Stomach (tissue), 9 donors: ENCODE results near the gene EPB41. TPM values are rescaled to one million over a fixed set of nuclear protein-coding genes. Genes with fewer than 3 reads are reported as not detected.

Experiments used
- DNase-seq, 2 donors: peaks; one replicate each; pipeline versions ENCODE4 v3.0.0 to v3.0.0-alpha.2; 2013 to 2019
- H3K27ac ChIP-seq, 5 donors: fragments of 200-600 bp in 4 of 5; sonication (generic) in 4 of 5; one replicate each; pipeline ENCODE4 v1.5.1; 2013 to 2019; ENCODE audit warnings: mild to moderate bottlenecking in 1 of 5, moderate library complexity in 1 of 5
- H3K27me3 ChIP-seq, 3 donors: fragments of 200-600 bp; sonication (generic); one replicate each; pipeline ENCODE4 v1.5.1; 2017 to 2019; ENCODE audit warnings: mixed run types in 1 of 3
- H3K36me3 ChIP-seq, 4 donors: fragments of 200-600 bp; sonication (generic); 1 replicate in 3 of 4; 2 replicates in 1 of 4; pipeline ENCODE4 v1.5.1; 2016 to 2019
- H3K4me1 ChIP-seq, 4 donors: fragments of 200-600 bp; sonication (generic); one replicate each; pipeline ENCODE4 v1.5.1; 2016 to 2019
- H3K4me3 ChIP-seq, 4 donors: fragments of 200-600 bp; sonication (generic) in 3 of 4; one replicate each; pipeline ENCODE4 v1.5.1; 2016 to 2019; ENCODE audit warnings: mild to moderate bottlenecking in 1 of 4
- H3K9me3 ChIP-seq, 4 donors: fragments of 200-600 bp; sonication (generic); one replicate each; pipeline ENCODE4 v1.5.1; 2016 to 2019
- EP300 ChIP-seq: sonication (generic); formaldehyde crosslinking; IDR thresholded peaks from one replicate; pipeline ENCODE4 v1.6.1; 2017; ENCODE audit warnings: antibody characterized with exemption
- POLR2A ChIP-seq, 4 donors: fragments of 450-650 bp; IDR thresholded peaks; one replicate each; pipeline ENCODE4 v1.6.1; 2016; ENCODE audit warnings: antibody characterized with exemption in 4 of 4, control low read depth in 2 of 4, mild to moderate bottlenecking in 1 of 4, moderate library complexity in 1 of 4
- POLR2AphosphoS5 ChIP-seq, 3 donors: sonication (generic); formaldehyde crosslinking; IDR thresholded peaks; one replicate each; pipeline ENCODE4 v1.6.1; 2016; ENCODE audit warnings: antibody characterized with exemption in 3 of 3
- WGBS, 5 donors: extraction: QIAGEN DNeasy Blood & Tissue Kit in 3 of 5; methylation state at CpG; one replicate each; pipeline versions ENCODE4 v1.1.5 to v1.1.7; 2013 to 2018; 5-methylcytosine and 5-hydroxymethylcytosine counted together
- intact Hi-C: fragments of 100-400 bp; cut with DNase I; formaldehyde crosslinking; loops from one replicate; pipeline ENCODE4 v1.15.1; 2023; ENCODE audit warnings: low total_unique reads
- polyA plus RNA-seq, 3 donors: library from polyadenylated mRNA; stranded (reverse); fragments of 200-250 nt; gene quantifications; one replicate each; pipeline ENCODE4 v1.2.3, GENCODE V29; 2013
- total RNA-seq, 5 donors: library from RNA; depleted of rRNA; stranded (reverse); fragments of >200 nt; gene quantifications; one replicate each; pipeline versions ENCODE4 v1.1.0 to v1.2.3, GENCODE V29; 2014 to 2016
- TF ChIP-seq, protein P1 (sequence below), 7 experiments: fragments of 450-650 bp in 4 of 7; fragments of 200-600 bp in 3 of 7; sonication (generic) in 3 of 7; IDR thresholded peaks; one replicate each; pipeline ENCODE4 v1.5.1; 2016 to 2019; ENCODE audit warnings: antibody characterized with exemption in 7 of 7, control low read depth in 2 of 7, mild to moderate bottlenecking in 1 of 7
- donor health status: healthy with polysubstance abuse.
- donor health status: Bipolar disorder and iron deficiency.
- donor health status: healthy.

The EPB41 gene
- total and polyA plus RNA-seq, 8 donors: 6.4 to 112 (median 48.1) TPM

DNA sequence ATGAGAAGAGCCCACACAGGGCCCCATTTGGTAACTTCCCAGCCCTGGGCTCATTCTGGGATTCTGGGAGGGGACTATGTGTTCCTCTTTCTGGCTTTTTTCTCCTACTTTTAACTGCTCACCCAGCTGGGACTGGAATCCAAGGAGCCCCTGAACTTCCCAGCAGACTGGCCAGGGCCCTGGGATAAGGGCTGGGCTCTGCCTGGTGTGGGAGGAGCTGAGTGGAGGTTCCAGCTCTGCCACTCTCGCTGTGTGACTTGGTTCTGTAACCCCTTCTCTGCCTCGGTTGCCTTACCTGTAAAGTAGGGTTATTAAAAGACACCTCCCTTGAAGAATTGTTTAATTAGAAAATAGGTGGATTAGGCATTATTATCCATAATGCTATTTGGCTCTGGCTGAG lies 19.6 kb upstream of the EPB41 start:
- intact Hi-C loops: no loop called here
- DNase-seq: no peak
- WGBS, 5 donors: 34 to 86% (median 62%) methylated on average over 2 of the region's 2 CpGs

DNA sequence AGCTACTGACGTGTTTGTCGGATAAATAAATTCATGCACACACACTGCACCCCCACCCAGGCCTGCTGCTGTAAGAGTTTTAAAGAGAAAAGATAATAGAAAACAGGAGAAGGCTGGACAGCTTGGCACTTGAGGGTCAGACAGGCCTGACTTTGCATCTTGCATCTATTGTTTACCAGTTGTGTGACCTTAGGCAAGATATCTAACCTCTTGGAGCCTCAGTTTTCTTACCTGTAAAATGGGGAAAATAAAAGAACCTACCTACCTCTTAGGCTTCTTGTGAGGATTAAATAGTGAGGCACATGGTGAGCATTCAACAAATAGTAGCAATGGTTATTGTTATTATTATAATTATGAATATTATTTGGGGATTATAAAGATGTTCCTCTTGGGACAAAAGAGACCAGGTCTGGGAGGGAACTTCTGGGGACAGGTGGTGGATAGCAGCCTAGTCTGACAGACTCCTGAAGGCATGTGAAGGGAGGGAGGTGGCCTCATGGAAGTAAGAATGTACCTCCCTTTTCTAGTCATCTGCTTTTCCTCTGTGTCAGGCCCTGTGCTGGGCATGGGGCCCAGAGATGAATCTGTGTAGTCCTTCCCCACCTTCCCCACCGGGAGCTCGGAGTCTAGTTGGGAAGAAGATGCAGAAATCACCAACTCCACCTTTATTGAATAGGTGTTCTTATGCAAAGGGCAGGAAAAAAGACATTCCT lies 18.3 kb upstream of the EPB41 start:
- intact Hi-C loops: no loop called here
- no peak for TF ChIP-seq POLR2A (IDR thresholded peaks at IDR 0.05)
- TF ChIP-seq, protein P1, sequence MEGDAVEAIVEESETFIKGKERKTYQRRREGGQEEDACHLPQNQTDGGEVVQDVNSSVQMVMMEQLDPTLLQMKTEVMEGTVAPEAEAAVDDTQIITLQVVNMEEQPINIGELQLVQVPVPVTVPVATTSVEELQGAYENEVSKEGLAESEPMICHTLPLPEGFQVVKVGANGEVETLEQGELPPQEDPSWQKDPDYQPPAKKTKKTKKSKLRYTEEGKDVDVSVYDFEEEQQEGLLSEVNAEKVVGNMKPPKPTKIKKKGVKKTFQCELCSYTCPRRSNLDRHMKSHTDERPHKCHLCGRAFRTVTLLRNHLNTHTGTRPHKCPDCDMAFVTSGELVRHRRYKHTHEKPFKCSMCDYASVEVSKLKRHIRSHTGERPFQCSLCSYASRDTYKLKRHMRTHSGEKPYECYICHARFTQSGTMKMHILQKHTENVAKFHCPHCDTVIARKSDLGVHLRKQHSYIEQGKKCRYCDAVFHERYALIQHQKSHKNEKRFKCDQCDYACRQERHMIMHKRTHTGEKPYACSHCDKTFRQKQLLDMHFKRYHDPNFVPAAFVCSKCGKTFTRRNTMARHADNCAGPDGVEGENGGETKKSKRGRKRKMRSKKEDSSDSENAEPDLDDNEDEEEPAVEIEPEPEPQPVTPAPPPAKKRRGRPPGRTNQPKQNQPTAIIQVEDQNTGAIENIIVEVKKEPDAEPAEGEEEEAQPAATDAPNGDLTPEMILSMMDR (IDR thresholded peaks at IDR 0.05): no peak
- TF ChIP-seq EP300: no peak
- no peak for TF ChIP-seq POLR2AphosphoS5 (IDR thresholded peaks at IDR 0.05)
- Histone ChIP-seq H3K27ac (no peak overlapping the region), H3K27me3 (no peaks in the 10 kb centered on the region), H3K9me3 (no peaks in the 10 kb centered on the region), H3K4me1 (peaks cover 0 to 30% (median 19%) of the 10 kb centered on the region in 4 donors), H3K36me3 (peaks cover 0 to 14% (median 8%) of the 10 kb centered on the region in 4 donors), H3K4me3 (no peak overlapping the region)
- 69 to 85% (median 74%) methylated on average over 4 of the region's 4 CpGs for WGBS, 5 donors
- DNase-seq: no peak

More for the DNA sequence above, 19.6 kb upstream of the EPB41 start:
- no peak overlapping the region for H3K4me3 ChIP-seq
- no peak overlapping the region for H3K27ac ChIP-seq
- no peaks in the 10 kb centered on the region for H3K27me3 ChIP-seq
- no peaks in the 10 kb centered on the region for H3K9me3 ChIP-seq
- peaks cover 0 to 30% (median 20%) of the 10 kb centered on the region in 4 donors for H3K4me1 ChIP-seq
- TF ChIP-seq EP300 (no peak), POLR2A (IDR thresholded peaks at IDR 0.05) (no peak), POLR2AphosphoS5 (IDR thresholded peaks at IDR 0.05) (no peak)
- TF ChIP-seq, protein P1 (IDR thresholded peaks at IDR 0.05): no peak
- H3K36me3 ChIP-seq: peaks cover 0 to 14% (median 8%) of the 10 kb centered on the region in 4 donors

DNA sequence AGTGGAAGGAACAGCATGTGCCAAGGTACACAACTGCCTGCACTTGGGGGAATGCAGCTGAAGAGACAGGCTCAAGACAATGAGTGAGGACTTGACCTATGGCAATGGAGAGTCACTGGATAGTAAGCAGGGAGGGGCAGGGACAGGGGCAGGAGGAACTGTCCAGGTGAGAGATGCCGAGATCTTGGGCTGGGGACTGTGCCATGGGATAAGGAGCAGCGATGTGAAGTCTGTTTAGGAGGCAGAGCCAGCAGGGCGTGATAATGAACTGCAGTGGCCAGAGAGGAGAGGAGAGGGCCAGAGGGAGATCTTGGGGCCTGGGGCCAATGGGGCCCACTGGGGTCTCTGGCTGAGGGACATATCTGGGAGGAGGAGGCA lies 17.8 kb upstream of the EPB41 start:
- Histone ChIP-seq H3K4me3 (no peak overlapping the region), H3K36me3 (peaks cover 0 to 14% (median 8%) of the 10 kb centered on the region in 4 donors), H3K4me1 (peaks cover 0 to 30% (median 19%) of the 10 kb centered on the region in 4 donors), H3K27me3 (no peaks in the 10 kb centered on the region), H3K27ac (no peak overlapping the region), H3K9me3 (no peaks in the 10 kb centered on the region)
- 43 to 68% (median 52%) methylated on average over 3 of the region's 3 CpGs for WGBS, 5 donors
- DNase-seq: no peak
- TF ChIP-seq, protein P1 (IDR thresholded peaks at IDR 0.05): no peak
- TF ChIP-seq POLR2AphosphoS5 (IDR thresholded peaks at IDR 0.05): no peak
- no peak for TF ChIP-seq EP300
- intact Hi-C loops: no loop called here

DNA sequence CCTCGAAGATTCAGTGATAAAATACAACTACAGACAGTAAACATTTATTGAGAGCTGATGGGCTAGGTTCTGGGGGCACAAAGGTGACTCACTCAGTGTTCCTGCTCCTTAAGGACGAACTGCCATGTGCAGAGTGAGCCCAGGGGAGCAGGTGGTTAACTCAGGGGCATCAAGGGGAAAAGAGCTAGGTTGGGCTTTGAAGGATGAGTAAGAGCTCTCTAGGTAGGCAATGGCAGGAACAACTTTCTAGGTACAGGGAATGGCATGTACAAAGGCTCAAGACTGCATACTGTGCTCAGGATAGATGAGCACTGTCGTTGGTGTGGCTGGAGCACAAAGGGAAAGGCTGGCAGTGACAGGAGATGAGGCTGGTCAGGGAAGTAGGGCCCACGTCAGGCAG lies 16.6 kb upstream of the EPB41 start:
- DNase-seq: no peak
- WGBS, 5 donors: 59 to 72% (median 63%) methylated on average over 4 of the region's 4 CpGs
- Histone ChIP-seq H3K27me3 (no peaks in the 10 kb centered on the region), H3K36me3 (peaks cover 0 to 14% (median 8%) of the 10 kb centered on the region in 4 donors), H3K4me3 (no peak overlapping the region), H3K9me3 (no peaks in the 10 kb centered on the region), H3K4me1 (peaks cover 0 to 30% (median 19%) of the 10 kb centered on the region in 4 donors), H3K27ac (no peak overlapping the region)
- TF ChIP-seq, protein P1 (IDR thresholded peaks at IDR 0.05): no peak
- TF ChIP-seq EP300 (no peak), POLR2AphosphoS5 (IDR thresholded peaks at IDR 0.05) (no peak), POLR2A (IDR thresholded peaks at IDR 0.05) (no peak)
- intact Hi-C loops: no loop called here
